ENCODE measurements around the gene TIMMDC1.
"Not testable (repeated sequence)": the region's sequence is repeated elsewhere in the genome, so short reads cannot be mapped to it uniquely, and the experiment has no call there.

Gene TIMMDC1

GRCh38 chr3:119514637-119515036, 16.3 kb downstream of the TIMMDC1 start:
- DNase-seq, result no peak

GRCh38 chr3:119517112-119517511, 18.8 kb downstream of the TIMMDC1 start:
- no peak for DNase-seq

DNA sequence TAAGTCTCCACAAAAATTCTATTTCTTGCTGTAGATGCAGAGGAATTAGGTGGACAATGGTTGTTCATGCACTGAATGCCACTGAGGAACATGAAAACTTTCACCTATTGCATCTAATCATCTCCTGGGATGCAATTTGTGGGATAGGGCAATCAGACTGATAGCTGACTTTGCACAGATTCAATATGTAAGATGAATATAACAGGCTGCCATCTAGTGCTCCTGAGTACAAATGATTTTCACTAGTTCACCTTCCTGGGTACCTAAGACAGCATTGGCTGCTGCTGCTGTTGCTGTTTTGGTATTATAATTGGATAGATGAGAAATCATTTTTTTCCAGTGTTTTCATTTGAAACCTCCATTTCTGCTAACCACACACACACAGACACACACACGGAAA, 19.7 kb downstream of the TIMMDC1 start:
- DNase-seq, result no peak

DNA sequence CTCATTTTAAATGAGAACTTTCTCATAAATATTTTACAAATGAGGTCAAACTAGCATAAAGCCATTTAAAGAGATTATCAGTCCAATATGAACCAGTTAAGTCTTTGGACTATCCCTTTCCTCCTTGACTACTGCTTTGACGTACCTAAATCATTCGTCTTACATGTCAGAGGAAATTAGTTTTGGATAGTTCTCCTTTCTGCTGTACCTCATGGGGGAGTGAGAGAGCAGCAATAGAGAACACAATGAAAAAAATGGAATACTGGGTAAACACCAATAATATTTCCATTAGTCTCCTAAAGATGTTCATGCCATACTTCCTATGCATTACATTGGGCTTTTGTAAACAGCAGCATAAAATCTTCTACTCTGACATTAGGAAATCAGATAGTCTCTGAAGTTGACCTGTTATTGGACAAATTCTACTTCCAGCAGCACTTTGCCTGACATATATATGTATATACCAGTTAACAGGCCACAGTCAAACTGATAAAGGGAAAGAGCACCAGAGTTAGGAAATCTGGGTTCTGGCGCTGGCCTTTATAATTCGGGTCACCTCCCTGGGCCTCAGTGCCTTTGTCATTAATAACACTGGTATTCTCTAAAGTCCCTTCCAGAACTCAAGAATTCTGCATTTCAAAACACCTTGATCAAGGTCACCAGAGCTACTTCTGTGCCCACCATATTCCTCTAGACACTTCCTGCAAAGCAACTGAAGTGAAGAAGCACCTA, 26.8 kb downstream of the TIMMDC1 start:
- peak; percentile 13 for DNase-seq

DNA sequence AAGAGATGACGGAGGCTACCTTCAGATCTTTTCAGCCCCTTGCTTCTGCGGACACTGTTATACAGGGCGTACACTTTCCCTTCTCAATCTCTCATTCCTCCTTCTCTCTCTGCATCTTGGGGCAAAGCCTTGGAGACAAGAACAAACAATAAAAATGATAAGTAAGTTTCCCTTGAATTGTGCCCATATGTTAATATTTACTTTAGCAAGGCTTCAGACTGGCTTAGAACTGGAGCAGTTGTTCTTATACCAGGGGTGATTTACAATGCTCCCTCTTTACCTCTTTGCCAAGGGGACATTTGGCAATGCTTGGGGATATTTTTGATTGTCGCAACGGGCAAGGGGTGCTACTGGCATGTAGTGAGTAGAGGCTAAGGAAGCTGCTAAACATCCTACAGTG, 29.4 kb downstream of the TIMMDC1 start:
- DNase-seq, result no peak

DNA sequence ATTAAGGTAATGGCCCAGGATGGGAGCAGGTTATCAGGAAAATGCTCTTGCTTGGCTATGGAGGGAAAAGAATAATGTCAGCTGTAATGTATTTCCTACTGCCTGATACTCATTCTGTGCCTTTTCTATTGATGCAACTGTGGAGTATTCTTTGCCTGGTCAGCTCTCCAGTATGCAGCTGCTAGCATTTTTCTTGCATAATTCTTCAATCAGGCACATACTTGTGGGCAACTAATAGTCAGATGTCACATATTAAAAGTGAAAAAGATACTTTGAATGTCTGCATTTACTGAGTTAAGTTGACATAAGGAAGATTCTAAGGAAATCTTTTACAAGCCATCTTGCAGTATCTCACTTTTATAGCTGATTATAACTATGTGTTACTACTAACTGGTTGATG, 31.5 kb downstream of the TIMMDC1 start:
- DNase-seq, result peak; percentile 69

- no peak for DNase-seq
Observed at GRCh38 chr3:119530456-119530855, 32.1 kb downstream of the TIMMDC1 start.

- DNase-seq, result no peak
Observed at GRCh38 chr3:119531151-119531550, 32.8 kb downstream of the TIMMDC1 start.

DNA sequence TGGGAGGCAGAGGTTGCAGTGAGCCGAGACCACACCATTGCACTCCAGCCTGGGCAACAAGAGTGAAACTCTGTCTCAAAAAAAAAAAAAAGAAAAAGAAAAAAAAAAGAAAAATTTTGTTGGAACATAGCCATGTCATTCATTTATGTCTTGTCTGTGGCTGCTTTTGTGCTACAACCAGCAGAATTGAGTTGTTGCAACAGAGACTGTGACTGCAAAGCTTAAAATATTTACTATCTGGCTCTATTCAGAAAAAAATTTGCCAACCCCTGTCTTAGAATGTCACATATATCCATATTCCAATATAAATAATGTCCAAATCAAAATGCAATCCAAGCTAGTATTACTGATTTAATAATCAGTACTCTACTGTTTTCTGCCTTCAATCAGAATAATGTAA, 35.9 kb downstream of the TIMMDC1 start:
- DNase-seq, result no peak

GRCh38 chr3:119536757-119537156, 38.4 kb downstream of the TIMMDC1 start:
- no peak for DNase-seq

DNA sequence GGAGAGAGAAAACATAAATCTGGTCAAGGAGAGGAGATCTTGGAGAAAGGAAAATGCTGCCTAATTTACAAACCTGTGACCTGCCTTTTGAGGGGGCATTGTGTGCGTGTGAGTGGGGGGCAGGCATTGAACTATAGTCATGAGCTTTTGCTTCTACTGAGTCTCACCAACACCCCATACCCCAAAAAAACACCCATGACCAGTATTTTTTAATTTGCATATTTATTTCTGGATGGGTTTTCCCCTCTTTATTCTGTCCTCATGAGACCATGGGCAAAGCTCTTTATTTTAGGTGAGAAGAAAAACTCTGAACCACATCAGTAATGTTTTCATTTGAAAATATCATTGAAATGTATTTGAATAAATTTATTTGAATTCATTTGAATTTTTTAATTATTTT, 40.4 kb downstream of the TIMMDC1 start:
- DNase-seq, result no peak

- no peak for DNase-seq
Observed at GRCh38 chr3:119541547-119541946, 43.2 kb downstream of the TIMMDC1 start.

- no peak for DNase-seq
Observed at GRCh38 chr3:119542168-119542767, 43.9 kb downstream of the TIMMDC1 start.

GRCh38 chr3:119543147-119543546, 44.8 kb downstream of the TIMMDC1 start:
- no peak for DNase-seq

DNA sequence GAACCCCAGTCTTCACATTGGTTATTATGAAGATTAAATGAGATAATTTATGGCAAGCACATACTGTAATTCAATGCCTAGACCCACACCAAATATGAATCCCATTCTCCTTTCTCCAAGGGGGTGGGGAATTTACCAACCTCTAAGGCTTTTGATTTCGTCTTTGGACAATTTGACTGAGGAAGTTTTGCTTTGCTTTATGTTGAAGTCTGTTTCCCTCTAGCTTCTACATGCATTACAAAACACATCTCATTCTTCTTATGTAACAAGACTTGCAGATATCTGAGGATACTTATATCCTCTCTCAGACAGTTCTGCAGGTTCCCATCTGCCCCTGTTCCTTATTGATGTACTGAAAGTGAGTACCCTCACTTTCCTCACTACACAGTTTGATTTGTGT, 48.9 kb downstream of the TIMMDC1 start:
- DNase-seq, result no peak

- no peak for DNase-seq
Observed at GRCh38 chr3:119548341-119548740, 50.0 kb downstream of the TIMMDC1 start.

DNA sequence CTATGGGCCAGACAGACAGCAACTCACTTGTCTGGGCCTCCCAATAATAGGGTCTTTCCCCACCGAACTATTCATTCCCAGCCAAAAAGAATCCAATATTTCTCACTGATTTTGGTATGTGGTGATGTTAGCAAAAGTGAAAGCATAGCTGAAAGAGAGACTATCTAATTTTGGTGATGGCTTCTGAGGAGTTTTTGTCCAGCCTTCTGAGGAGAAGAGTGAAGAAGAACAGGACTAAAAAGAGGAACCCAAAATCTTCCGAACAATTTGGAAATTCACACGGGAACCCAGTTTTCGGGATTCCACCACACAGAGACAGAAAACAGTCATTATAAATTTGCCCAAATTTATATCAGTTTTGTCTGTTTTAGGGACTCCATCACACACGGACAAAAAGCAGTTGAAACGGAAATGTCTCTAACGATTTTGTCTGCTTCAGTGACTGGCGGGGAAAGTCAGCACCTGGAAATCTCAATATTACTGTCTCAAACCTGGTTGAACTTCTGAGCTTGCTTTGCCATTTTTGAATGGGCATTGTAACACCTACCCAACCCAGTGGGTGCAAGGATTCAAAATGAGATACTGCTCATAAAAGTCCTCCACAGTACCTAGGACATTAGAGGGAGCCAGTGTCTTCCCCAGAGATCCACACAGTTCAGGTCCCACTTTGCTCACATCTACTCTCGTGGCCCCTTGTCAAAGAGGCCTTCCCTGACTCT, 52.0 kb downstream of the TIMMDC1 start:
- DNase-seq, result no peak

DNA sequence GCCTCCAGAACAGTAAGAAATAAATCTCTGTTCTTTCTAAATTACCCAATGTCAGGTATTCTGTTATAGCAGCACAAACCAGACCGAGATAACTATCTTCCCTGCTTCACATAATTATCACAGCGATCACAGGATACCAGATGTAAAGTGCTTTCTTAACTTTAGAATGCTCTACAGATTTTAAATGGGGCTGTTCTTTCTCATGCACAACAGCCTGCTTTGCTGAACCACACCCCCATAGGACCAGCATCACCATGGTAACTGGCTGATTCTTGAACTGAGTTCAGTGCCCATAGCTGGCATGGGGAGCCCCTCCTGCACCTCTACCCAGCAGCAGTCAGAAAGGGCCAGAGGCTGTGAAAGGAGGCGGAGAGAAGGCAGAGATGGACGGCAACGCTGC, 53.3 kb downstream of the TIMMDC1 start:
- DNase-seq, result no peak

DNA sequence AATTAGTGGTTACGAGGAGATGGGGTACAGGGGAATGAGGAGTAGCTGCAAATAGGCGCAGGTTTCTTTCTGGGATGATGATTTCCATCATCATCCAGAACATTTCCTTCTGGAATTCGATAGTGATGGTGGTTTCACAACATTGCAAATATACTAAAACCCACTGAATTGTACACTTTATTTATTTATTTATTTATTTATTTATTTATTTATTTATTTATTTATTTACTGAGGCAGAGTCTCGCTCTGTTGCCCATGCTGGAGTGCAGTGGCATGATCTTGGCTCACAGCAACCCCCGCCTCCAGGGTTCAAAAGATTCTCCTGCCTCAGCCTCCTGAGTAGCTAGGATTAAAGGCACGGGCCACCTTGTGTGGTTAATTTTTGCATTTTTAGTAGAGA, 54.6 kb downstream of the TIMMDC1 start:
- not testable (repeated sequence) for DNase-seq

- DNase-seq, result no peak
Observed at GRCh38 chr3:119553823-119554415, 55.6 kb downstream of the TIMMDC1 start.

- DNase-seq, result no peak
Observed at GRCh38 chr3:119555309-119555735, 57.0 kb downstream of the TIMMDC1 start.

DNA sequence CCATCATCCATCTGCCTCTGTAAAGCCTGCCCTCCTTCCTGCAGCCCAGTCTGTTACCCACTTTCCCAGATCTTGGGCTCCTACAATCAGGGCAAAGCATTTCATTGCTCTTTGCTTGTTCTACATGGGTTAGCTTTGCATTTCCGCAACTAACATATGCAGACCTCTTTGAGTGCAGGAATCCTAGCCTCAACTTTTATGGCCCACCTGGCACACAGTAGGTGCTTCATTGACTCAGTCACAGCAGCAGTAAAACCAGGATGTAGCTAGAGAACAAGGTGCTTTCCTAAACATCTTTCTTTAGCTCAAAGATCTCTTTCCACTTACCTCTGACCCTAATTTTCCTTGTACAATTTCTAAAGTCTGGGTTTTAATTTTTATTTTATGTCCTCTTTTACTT, 57.6 kb downstream of the TIMMDC1 start:
- DNase-seq, result no peak

- DNase-seq, result no peak
Observed at GRCh38 chr3:119557192-119557876, 59.0 kb downstream of the TIMMDC1 start.

Data from fibroblast of skin of right quadriceps (primary cell).